GM19452 (cell line): ENCODE data around the gene ABR.
"Not testable (repeated sequence)": the region's sequence is repeated elsewhere in the genome, so short reads cannot be mapped to it uniquely, and the experiment has no call there.

Source experiments
- ATAC-seq: cut with Tn5 transposase; IDR thresholded peaks from one replicate; pipeline ENCODE4 v1.9.1; 2021; ENCODE audit not compliant: unreplicated experiment

The ABR gene

GRCh38 chr17:1050246-1050995, 129.4 kb downstream of the ABR start:
- ATAC-seq, result no peak

GRCh38 chr17:1049446-1050225, 130.1 kb downstream of the ABR start:
- ATAC-seq, result no peak

GRCh38 chr17:1048516-1049115, 131.2 kb downstream of the ABR start:
- ATAC-seq, result not testable (repeated sequence)

GRCh38 chr17:1047879-1048470, 131.8 kb downstream of the ABR start:
- ATAC-seq, result no peak

DNA sequence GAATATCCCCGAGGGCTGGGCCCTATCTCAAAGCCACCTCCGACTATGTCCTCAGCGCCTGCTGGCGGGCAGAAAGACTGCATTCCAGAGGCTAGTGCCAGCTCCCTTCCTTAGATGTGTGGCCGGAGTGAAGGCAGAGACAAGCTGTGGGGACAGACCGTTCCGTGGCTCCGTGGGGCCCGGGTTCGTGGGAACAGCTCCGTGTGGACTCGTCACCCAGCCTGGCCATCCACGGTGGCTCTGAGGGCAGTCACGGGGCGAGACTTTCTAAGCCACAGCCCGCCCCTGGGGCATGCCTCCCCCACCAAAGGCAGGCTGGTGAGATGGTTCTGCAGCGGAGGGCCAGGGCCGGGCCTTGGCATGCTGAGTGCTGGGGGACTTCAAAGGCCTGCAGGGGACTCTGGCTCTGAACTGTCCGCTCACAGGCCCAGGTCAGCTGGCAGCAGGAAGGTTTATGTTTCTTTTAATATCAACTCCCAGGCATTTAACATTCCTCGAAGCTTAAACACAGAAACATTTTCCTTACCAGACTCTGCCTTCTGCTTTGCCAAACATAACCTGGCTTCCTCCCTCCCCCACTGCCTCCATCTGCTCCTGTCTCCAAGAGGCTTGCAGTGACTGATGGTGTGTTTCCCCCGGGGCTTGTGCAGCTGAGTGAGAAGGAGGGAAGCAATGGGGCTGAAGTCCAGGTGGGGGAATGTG, 132.5 kb downstream of the ABR start:
- no peak for ATAC-seq

GRCh38 chr17:1045456-1045855, 134.3 kb downstream of the ABR start:
- ATAC-seq, result no peak

DNA sequence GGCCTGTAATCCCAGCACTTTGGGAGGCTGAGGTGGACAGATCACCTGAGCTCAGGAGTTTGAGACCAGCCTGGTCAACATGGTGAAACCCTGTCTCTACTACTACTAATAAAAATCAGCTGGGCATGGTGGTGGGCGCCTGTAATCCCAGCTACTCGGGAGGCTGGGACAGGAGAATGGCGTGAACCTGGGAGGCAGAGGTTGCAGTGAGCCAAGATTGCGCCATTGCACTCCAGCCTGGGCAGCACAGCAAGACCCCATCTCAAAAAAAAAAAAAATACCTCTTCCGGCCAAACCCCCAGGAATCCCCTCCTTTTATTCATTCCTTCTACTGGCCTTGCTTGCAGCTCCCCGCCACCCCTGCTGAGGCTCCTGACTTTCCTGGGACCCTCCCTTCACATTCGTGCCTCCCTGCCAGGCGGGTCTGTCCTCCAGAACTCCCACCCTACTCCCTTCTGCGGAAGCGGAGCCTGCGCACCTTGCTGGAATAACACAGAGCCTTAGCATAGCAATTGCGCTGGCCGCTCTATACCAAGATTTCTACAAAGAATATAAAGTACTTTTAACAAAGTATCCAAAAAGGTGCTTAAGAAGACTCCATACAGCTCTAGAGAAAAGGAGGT, 135.3 kb downstream of the ABR start:
- ATAC-seq, result not testable (repeated sequence)

DNA sequence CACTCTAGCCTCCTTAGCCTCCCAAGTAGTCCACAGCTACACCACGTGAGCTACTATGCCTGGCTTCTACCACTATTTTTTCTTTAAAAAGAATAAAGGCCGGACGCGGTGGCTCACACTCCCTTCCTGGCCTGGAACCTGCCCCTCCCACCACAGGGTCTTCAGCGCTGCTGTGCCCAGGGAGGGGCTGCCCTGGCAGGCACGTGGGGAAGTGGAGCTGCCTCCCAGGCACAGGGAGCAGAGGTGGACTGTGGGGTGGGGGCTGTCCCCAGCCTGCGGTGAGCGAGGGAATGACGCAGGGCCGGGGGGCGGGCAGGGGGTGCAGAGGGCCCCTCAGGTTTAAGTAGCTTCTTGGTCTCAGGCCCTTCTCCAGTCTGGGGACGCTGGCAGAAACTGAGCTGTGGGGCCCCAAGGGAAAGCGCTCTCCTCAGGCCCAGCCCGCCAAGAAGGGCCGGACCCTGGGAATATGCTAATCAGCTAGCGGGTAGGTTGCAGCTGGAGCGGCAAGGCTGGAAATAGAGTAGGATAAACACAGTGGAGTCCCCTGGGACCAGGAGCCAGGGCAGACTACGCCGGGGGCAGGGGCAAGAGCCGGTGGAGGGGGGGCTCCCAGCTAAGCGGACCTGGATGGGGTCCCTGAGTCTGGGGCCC, 136.1 kb downstream of the ABR start:
- ATAC-seq, result no peak

- ATAC-seq, result no peak
These were observed 137.3 kb downstream of the ABR start for GRCh38 chr17:1042486-1042885.

DNA sequence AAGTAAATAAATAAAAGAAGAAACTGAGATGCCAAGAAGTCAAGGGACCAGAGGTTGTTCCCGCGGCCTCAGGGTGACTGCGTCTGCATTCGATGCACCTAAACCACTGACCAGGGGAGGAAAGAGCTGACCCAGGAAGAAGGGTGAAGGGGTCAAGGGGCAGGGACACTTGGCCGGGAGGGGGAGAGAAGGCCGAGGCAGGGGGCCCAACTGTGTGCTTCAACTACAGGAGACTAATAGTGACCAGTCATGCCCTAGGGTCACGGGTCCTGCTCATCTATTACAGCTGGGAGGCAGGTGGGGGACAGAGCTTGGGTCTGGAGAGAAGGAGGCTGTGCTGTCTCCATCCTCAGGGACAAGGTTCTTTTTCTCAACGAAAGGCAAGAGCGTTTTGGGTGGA, 138.0 kb downstream of the ABR start:
- no peak for ATAC-seq

DNA sequence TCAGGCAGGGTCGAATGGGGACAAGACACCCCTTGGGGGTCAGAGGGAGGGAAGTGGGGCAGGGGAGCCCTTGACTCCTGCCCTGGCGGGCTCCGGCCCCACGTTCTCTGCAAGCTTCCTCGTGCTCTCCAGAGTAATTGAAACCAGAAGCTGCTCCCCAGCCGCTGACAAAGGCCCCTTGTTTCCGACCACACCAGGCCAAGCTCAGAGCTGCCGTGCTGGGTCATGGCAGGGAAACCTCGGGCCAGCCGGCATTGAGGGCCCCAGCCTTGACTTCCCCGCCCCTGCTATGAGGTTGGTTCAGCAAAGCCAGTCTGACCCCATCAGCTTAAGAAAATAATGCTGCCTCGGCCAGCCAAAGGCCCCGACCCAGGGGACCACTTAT, 139.6 kb downstream of the ABR start:
- no peak for ATAC-seq

DNA sequence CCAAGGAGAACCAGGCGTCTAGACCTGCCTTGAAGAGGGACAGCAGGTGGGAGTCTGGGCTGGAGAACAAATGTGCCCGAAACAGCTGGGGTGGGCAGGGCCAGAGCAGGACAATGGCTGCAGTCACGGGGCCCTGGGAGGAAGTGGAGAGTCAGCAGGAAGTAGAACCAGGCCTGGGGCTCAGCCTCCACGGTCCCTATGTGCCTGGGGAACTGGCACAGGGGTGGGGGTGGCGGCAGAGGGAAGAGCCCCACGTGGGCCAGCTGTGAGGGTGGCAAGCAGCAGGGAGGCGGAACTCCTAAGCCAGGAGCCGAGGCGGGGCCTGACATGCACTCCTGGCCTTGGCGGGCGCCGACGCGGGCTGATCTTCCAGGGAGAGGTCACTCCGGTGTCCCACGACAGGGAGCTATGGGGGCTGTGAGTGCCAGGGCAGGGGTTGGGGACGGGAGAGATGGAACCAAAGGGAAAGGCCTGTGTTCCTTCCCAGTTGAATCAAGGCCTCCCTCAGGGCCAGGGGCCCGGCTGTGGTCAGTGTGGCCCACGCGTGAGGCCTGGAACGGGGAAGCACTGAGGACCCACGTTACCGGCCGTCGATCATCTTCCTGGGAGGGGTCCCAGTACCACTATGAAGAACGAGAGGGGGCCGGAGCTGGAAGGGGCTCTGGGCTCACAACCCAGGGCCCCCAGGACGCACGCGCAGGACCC, 140.1 kb downstream of the ABR start:
- ATAC-seq, result no peak

- ATAC-seq, result no peak
These were observed 140.7 kb downstream of the ABR start for GRCh38 chr17:1039123-1039507.

DNA sequence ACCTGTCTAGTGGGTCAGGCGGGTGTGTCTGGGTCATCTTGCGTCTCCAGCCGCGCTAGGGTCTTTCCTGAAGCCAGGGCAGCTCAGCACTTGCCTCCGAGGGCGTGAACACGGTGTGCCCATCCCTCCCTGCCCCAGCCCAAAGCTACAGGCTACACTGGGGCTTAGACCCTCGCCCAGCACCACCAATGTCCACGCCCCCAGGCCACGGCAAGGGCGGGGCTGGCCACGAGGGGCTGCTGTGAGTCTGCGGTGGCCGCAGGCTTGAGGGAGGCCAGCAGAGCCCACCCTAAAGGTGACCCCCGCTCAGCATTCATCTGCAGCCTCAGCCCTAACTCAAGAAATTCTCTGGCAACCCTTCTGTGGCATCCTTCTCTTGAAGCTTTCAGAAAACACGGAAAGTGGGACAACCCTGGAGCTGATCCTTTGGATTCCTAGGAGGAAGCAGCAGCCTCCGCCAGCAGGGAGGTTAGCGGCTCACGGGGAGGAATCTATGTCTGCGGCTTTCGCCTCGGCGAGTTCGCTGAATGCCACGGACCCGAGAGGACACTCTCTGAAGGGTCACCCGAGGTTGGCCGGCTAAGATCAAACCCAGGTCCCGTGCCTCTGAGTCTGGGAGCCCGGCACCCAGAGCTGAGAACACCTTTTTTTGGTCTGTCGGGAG, 141.2 kb downstream of the ABR start:
- no peak for ATAC-seq

- ATAC-seq, result no peak
These were observed 142.4 kb downstream of the ABR start for GRCh38 chr17:1037238-1037879.

DNA sequence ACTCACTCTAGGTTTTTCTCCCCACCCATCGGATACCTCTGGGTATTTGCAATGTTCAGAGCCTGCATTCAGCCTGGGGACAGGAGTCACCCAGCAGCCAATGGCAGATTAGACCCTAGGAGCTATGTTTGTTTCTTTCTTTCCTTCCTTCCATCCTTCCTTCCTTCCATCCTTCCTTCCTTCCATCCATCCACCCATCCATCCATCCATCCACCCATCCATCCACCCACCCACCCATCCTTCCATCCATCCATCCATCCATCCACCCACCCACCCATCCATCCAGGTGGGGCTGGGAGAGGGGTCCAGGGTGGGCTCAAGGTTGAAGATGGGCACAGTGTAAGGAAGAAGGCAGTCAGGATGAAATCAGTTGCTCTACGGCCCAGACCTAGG, 142.9 kb downstream of the ABR start:
- ATAC-seq, result no peak

DNA sequence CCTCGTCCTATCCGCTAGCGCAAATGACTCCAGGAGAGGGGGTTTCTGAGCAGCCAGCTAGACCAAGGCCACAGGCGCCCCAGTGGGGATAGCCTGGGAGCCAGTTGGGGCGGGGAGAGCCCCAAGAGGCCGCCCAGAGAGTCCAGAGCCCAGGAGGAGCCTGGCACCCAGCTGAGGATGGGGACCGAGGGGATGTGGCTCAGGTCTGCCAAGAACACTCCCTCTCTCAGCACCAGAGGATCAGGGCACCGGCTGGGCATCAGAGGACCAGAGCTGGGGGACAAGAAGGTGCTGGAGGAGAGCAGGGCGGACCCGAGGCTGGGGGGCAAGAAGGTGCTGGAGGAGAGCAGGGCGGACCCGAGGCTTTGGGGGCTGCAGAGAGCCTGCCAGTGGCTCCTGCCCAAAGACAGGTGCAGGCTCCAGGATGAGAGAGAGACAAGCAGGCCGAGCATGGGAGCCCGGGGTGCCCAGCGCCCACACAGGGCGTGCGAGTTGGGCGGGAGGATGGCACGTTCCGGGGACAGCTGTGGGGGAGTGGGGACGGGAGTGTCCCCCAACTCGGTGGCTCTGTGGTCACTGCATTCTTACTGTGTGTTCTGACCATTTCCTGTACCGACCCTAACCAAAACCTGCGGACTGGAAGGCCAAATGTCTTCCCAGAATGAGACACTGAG, 143.5 kb downstream of the ABR start:
- ATAC-seq, result no peak

- no peak for ATAC-seq
These were observed 144.1 kb downstream of the ABR start for GRCh38 chr17:1035546-1036170.
